H9 (cell line): Measurements from ENCODE around the gene CCDC78. TPM values are rescaled to one million over a fixed set of nuclear protein-coding genes. Genes with fewer than 3 reads are reported as not detected.

Source experiments
- DNase-seq: peaks from one replicate; pipeline ENCODE4 v3.0.0-alpha.2; 2017
- H2AFZ ChIP-seq: one replicate; pipeline ENCODE4 v1.6.1; 2013; ENCODE audit warnings: mild to moderate bottlenecking, low read length, control low read depth, moderate library complexity
- H2AK5ac ChIP-seq: 2 replicates; pipeline ENCODE4 v1.6.1; 2013; ENCODE audit warnings: low read length, control low read depth, mixed read lengths; ENCODE audit not compliant: insufficient read length
- H2BK120ac ChIP-seq: one replicate; pipeline ENCODE4 v1.6.1; 2013; ENCODE audit warnings: low read depth, mild to moderate bottlenecking, low read length, control low read depth, inconsistent platforms; ENCODE audit not compliant: poor library complexity, severe bottlenecking
- H2BK12ac ChIP-seq: 2 replicates; pipeline ENCODE4 v1.6.1; 2013; ENCODE audit warnings: low read length, control low read depth, mixed read lengths, low read depth; ENCODE audit not compliant: insufficient read length
- H2BK15ac ChIP-seq: 2 replicates; pipeline ENCODE4 v1.6.1; 2013; ENCODE audit warnings: low read depth, low read length, control low read depth
- H2BK20ac ChIP-seq: one replicate; pipeline ENCODE4 v1.6.1; 2013; ENCODE audit warnings: low read depth, mild to moderate bottlenecking, low read length, control low read depth, inconsistent platforms; ENCODE audit not compliant: poor library complexity, severe bottlenecking
- H2BK5ac ChIP-seq: 2 replicates; pipeline ENCODE4 v1.6.1; 2013; ENCODE audit warnings: low read length, control low read depth, mixed read lengths; ENCODE audit not compliant: insufficient read length
- H3K14ac ChIP-seq: 2 replicates; pipeline ENCODE4 v1.6.1; 2013; ENCODE audit warnings: low read length, control low read depth; ENCODE audit not compliant: insufficient read depth
- H3K18ac ChIP-seq: 2 replicates; pipeline ENCODE4 v1.6.1; 2013; ENCODE audit warnings: low read depth, mild to moderate bottlenecking, mixed read lengths, low read length, control low read depth; ENCODE audit not compliant: insufficient read length
- H3K23ac ChIP-seq: 2 replicates; pipeline ENCODE4 v1.6.1; 2013; ENCODE audit warnings: low read length, control low read depth, mixed read lengths, low read depth; ENCODE audit not compliant: insufficient read length
- H3K23me2 ChIP-seq: 2 replicates; pipeline ENCODE4 v1.6.1; 2013; ENCODE audit warnings: low read depth, mild to moderate bottlenecking, mixed read lengths, low read length, control low read depth; ENCODE audit not compliant: insufficient read length, poor library complexity, severe bottlenecking
- H3K27ac ChIP-seq: 2 replicates; pipeline ENCODE4 v1.5.1; 2013; ENCODE audit warnings: low read length, control low read depth, mixed read lengths, low read depth; ENCODE audit not compliant: insufficient read length
- H3K27me3 ChIP-seq: 2 replicates; pipeline ENCODE4 v1.6.1; 2013; ENCODE audit warnings: low read length, control low read depth, inconsistent platforms; ENCODE audit not compliant: insufficient read depth
- H3K4ac ChIP-seq: 2 replicates; pipeline ENCODE4 v1.6.1; 2013; ENCODE audit warnings: low read depth, mild to moderate bottlenecking, control low read depth, inconsistent platforms, low read length, moderate library complexity
- H3K4me1 ChIP-seq: 2 replicates; pipeline ENCODE4 v1.6.1; 2013; ENCODE audit warnings: low read length, control low read depth, inconsistent platforms; ENCODE audit not compliant: insufficient read depth
- H3K4me2 ChIP-seq: 2 replicates; pipeline ENCODE4 v1.6.1; 2013; ENCODE audit warnings: low read length, control low read depth, mixed read lengths; ENCODE audit not compliant: insufficient read length, insufficient read depth
- H3K56ac ChIP-seq: 2 replicates; pipeline ENCODE4 v1.6.1; 2013; ENCODE audit warnings: low read depth, mild to moderate bottlenecking, mixed read lengths, low read length, control low read depth; ENCODE audit not compliant: insufficient read length
- H3K79me1 ChIP-seq: 2 replicates; pipeline ENCODE4 v1.6.1; 2013; ENCODE audit warnings: low read depth, mild to moderate bottlenecking, moderate library complexity, low read length, control low read depth, inconsistent platforms; ENCODE audit not compliant: insufficient read depth, poor library complexity, severe bottlenecking
- H3K79me2 ChIP-seq: 2 replicates; pipeline ENCODE4 v1.6.1; 2013; ENCODE audit warnings: low read length, control low read depth, inconsistent platforms; ENCODE audit not compliant: insufficient read depth
- H3K9ac ChIP-seq: 2 replicates; pipeline ENCODE4 v1.6.1; 2013; ENCODE audit warnings: low read length, control low read depth, mixed read lengths; ENCODE audit not compliant: insufficient read length; ENCODE audit errors: extremely low read depth
- H3K9me3 ChIP-seq: one replicate; pipeline ENCODE4 v1.6.1; 2013; ENCODE audit warnings: low read depth, low read length, inconsistent platforms; ENCODE audit not compliant: control insufficient read depth
- H3T11ph ChIP-seq: one replicate; pipeline ENCODE4 v1.6.1; 2013; ENCODE audit warnings: mild to moderate bottlenecking, low read length, control low read depth, inconsistent platforms
- H4K20me1 ChIP-seq: one replicate; pipeline ENCODE4 v1.6.1; 2013; ENCODE audit not compliant: control insufficient read depth, insufficient read length, insufficient read depth
- H4K5ac ChIP-seq: 2 replicates; pipeline ENCODE4 v1.6.1; 2013; ENCODE audit warnings: low read depth, mild to moderate bottlenecking, mixed read lengths, low read length, control low read depth; ENCODE audit not compliant: insufficient read length
- H4K8ac ChIP-seq: replicated peaks from 2 replicates; pipeline ENCODE4 v1.6.1; 2013; ENCODE audit warnings: low read length, control low read depth, mixed read lengths, low read depth; ENCODE audit not compliant: insufficient read length
- H4K91ac ChIP-seq: 2 replicates; pipeline ENCODE4 v1.6.1; 2013; ENCODE audit warnings: low read depth, mild to moderate bottlenecking, moderate library complexity, mixed read lengths, low read length, control low read depth; ENCODE audit not compliant: insufficient read length
- H3K27ac Mint-ChIP-seq, 3 experiments: 2 replicates in 2 of 3; 3 replicates in 1 of 3; pipeline ENCODE4 v1.8.0; 2020 to 2021; ENCODE audit warnings: mixed read lengths in 3 of 3, mild to moderate bottlenecking in 1 of 3, moderate library complexity in 1 of 3
- H3K27me3 Mint-ChIP-seq: 2 replicates; pipeline ENCODE4 v1.8.0; 2021; ENCODE audit warnings: low read depth, mild to moderate bottlenecking, moderate library complexity, mixed read lengths
- H3K36me3 Mint-ChIP-seq, 3 experiments: 2 replicates in 2 of 3; 3 replicates in 1 of 3; pipeline ENCODE4 v1.8.0; 2020 to 2021; ENCODE audit warnings: low read depth in 3 of 3, mixed read lengths in 3 of 3; ENCODE audit not compliant: insufficient read depth in 1 of 3
- H3K4me1 Mint-ChIP-seq, 2 experiments: 2 replicates each; pipeline ENCODE4 v1.8.0; 2020; ENCODE audit warnings: mixed read lengths in 2 of 2
- H3K4me3 Mint-ChIP-seq, 2 experiments: 2 replicates in 1 of 2; 3 replicates in 1 of 2; pipeline ENCODE4 v1.8.0; 2020 to 2021; ENCODE audit warnings: mild to moderate bottlenecking in 2 of 2, mixed read lengths in 2 of 2, moderate library complexity in 1 of 2
- H3K9me3 Mint-ChIP-seq, 2 experiments: 2 replicates in 1 of 2; 3 replicates in 1 of 2; pipeline ENCODE4 v1.8.0; 2020; ENCODE audit warnings: mild to moderate bottlenecking in 2 of 2, mixed read lengths in 2 of 2, moderate library complexity in 1 of 2
- WGBS: extraction: QIAGEN DNeasy Blood & Tissue Kit; methylation state at CpG from one replicate; pipeline ENCODE4 v1.1.7; 2013; ENCODE audit warnings: missing lambda C conversion rate, low lambda C conversion rate, mixed read lengths; ENCODE audit not compliant: insufficient read length; ENCODE audit errors: extremely low coverage; 5-methylcytosine and 5-hydroxymethylcytosine counted together
- total RNA-seq: library from RNA; stranded (reverse); gene quantifications from 2 replicates; pipeline ENCODE4 v1.2.1, GENCODE V29; 2021
- TF ChIP-seq, protein P1 (sequence below): fragments of 200-600 bp; sonication (generic); conservative IDR thresholded peaks from 3 replicates; pipeline ENCODE4 v1.8.0; 2021; ENCODE audit warnings: antibody characterized with exemption, mild to moderate bottlenecking

CCDC78 gene
- total RNA-seq, 1 experiment from 2014 or later, result 12.1 TPM

DNA sequence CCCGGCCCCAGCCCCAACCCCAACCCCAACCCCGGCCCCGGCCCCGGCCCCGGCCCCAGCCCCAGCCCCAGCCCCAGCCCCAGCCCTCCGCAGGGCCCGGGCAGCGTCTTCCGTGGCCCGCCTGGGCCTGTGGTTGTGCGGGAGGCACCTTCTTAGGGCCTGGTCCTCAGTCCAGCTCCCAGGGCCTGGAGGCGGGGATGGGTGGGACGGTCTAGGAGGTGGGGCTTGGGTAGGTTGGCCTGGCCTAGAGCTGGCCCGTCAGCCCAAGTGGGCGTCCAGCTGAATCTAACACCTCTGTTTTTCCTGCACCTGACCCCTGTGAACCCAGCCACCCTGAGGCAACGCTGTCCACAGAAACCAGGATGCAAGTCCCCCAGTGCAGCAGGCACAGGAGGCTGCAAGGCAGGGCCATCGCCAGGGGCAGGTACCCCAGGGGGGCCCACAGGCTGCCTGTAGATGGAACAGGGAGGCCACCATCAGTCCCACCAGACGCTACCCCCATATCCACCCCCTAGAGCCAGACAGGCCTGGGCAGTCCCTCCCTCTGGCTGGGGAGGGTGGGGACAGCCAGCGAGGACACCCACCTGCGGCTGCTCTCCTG, 43.0 kb upstream of the CCDC78 start:
- Mint-ChIP-seq H3K36me3 (no peaks in the 10 kb centered on the region), H3K4me1 (peaks cover 0 to 3% of the 10 kb centered on the region in 2 experiments; a peak in 1 of 4 replicates), H3K27ac (no peak overlapping the region), H3K4me3 (no peak overlapping the region), H3K9me3 (no peaks in the 10 kb centered on the region; a peak in 1 of 5 replicates), H3K27me3 (peaks cover 5% of the 10 kb centered on the region)
- Histone ChIP-seq H4K8ac (no peak overlapping the region), H2AK5ac (no peak overlapping the region), H2BK120ac (no peak overlapping the region), H2BK15ac (no peak overlapping the region), H3K23ac (no peak overlapping the region), H2BK20ac (no peak overlapping the region), H4K5ac (no peak overlapping the region), H3K79me2 (no peaks in the 10 kb centered on the region), H3K23me2 (no peaks in the 10 kb centered on the region), H3K27ac (no peak overlapping the region), H3K9ac (no peak overlapping the region), H3K18ac (no peak overlapping the region), H3K4ac (no peak overlapping the region), H3T11ph (no peak overlapping the region), H3K4me1 (no peaks in the 10 kb centered on the region), H3K56ac (no peak overlapping the region), H2BK12ac (no peak overlapping the region), H3K14ac (no peak overlapping the region), H3K27me3 (no peaks in the 10 kb centered on the region), H2AFZ (no peak overlapping the region), H4K91ac (no peak overlapping the region), H3K79me1 (no peaks in the 10 kb centered on the region), H3K9me3 (no peaks in the 10 kb centered on the region), H2BK5ac (no peak overlapping the region), H4K20me1 (no peaks in the 10 kb centered on the region), H3K4me2 (no peak overlapping the region)
- no peak for DNase-seq
- TF ChIP-seq, protein P1, sequence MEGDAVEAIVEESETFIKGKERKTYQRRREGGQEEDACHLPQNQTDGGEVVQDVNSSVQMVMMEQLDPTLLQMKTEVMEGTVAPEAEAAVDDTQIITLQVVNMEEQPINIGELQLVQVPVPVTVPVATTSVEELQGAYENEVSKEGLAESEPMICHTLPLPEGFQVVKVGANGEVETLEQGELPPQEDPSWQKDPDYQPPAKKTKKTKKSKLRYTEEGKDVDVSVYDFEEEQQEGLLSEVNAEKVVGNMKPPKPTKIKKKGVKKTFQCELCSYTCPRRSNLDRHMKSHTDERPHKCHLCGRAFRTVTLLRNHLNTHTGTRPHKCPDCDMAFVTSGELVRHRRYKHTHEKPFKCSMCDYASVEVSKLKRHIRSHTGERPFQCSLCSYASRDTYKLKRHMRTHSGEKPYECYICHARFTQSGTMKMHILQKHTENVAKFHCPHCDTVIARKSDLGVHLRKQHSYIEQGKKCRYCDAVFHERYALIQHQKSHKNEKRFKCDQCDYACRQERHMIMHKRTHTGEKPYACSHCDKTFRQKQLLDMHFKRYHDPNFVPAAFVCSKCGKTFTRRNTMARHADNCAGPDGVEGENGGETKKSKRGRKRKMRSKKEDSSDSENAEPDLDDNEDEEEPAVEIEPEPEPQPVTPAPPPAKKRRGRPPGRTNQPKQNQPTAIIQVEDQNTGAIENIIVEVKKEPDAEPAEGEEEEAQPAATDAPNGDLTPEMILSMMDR, result no peak
- no CpG with 5 or more reads among the region's 20 CpGs for WGBS
